HUES48 (cell line): ENCODE results near the gene ARMC2.
"Not testable (repeated sequence)": the region's sequence is repeated elsewhere in the genome, so short reads cannot be mapped to it uniquely, and the experiment has no call there.

Experiments
- H3K27ac ChIP-seq: one replicate; pipeline ENCODE4 v1.7.0; 2013; ENCODE audit warnings: low read depth, low read length, inconsistent platforms
- H3K27me3 ChIP-seq: 2 replicates; pipeline ENCODE4 v1.6.1; 2013; ENCODE audit warnings: mild to moderate bottlenecking, low read length; ENCODE audit not compliant: control insufficient read depth, insufficient read depth
- H3K36me3 ChIP-seq: 2 replicates; pipeline ENCODE4 v1.6.1; 2013; ENCODE audit warnings: low read length; ENCODE audit not compliant: control insufficient read depth, insufficient read depth
- H3K4me1 ChIP-seq: 2 replicates; pipeline ENCODE4 v1.6.1; 2013; ENCODE audit warnings: mild to moderate bottlenecking, low read length; ENCODE audit not compliant: control insufficient read depth, insufficient read depth
- H3K4me3 ChIP-seq: 2 replicates; pipeline ENCODE4 v1.5.1; 2013; ENCODE audit warnings: mild to moderate bottlenecking, low read depth, low read length
- H3K9ac ChIP-seq: 2 replicates; pipeline ENCODE4 v1.6.1; 2013; ENCODE audit warnings: mild to moderate bottlenecking, low read depth, low read length, moderate library complexity
- H3K9me3 ChIP-seq: 2 replicates; pipeline ENCODE4 v1.6.1; 2013; ENCODE audit warnings: low read length; ENCODE audit not compliant: control insufficient read depth, insufficient read depth

The ARMC2 gene

GRCh38 chr6:108806665-108807064 lies 41.6 kb upstream of the ARMC2 start:
- no peaks in the 10 kb centered on the region for H3K4me1 ChIP-seq
- no peaks in the 10 kb centered on the region for H3K27me3 ChIP-seq
- no peaks in the 10 kb centered on the region for H3K9me3 ChIP-seq
- H3K36me3 ChIP-seq = no peaks in the 10 kb centered on the region
- H3K27ac ChIP-seq = no peak overlapping the region
- no peak overlapping the region for H3K9ac ChIP-seq
- H3K4me3 ChIP-seq = no peak overlapping the region

GRCh38 chr6:108807928-108808327 lies 40.3 kb upstream of the ARMC2 start:
- H3K36me3 ChIP-seq = no peaks in the 10 kb centered on the region
- H3K4me1 ChIP-seq = no peaks in the 10 kb centered on the region
- no peak overlapping the region for H3K27ac ChIP-seq
- no peaks in the 10 kb centered on the region for H3K27me3 ChIP-seq
- H3K4me3 ChIP-seq = no peak overlapping the region
- no peak overlapping the region for H3K9ac ChIP-seq
- no peaks in the 10 kb centered on the region for H3K9me3 ChIP-seq

- no peak overlapping the region for H3K9ac ChIP-seq
- H3K9me3 ChIP-seq = no peaks in the 10 kb centered on the region
- no peaks in the 10 kb centered on the region for H3K27me3 ChIP-seq
- no peaks in the 10 kb centered on the region for H3K36me3 ChIP-seq
- H3K4me1 ChIP-seq = no peaks in the 10 kb centered on the region
- no peak overlapping the region for H3K27ac ChIP-seq
- no peak overlapping the region for H3K4me3 ChIP-seq
These were observed 39.0 kb upstream of the ARMC2 start for GRCh38 chr6:108809211-108809610.

GRCh38 chr6:108810057-108810643 lies 38.1 kb upstream of the ARMC2 start:
- Histone ChIP-seq H3K27ac (no peak overlapping the region), H3K9me3 (no peaks in the 10 kb centered on the region), H3K4me3 (no peak overlapping the region), H3K9ac (no peak overlapping the region), H3K4me1 (no peaks in the 10 kb centered on the region), H3K27me3 (no peaks in the 10 kb centered on the region), H3K36me3 (no peaks in the 10 kb centered on the region)

GRCh38 chr6:108811490-108811889 lies 36.7 kb upstream of the ARMC2 start:
- no peaks in the 10 kb centered on the region for H3K36me3 ChIP-seq
- H3K9me3 ChIP-seq = no peaks in the 10 kb centered on the region
- no peak overlapping the region for H3K4me3 ChIP-seq

GRCh38 chr6:108813218-108813617 lies 35.0 kb upstream of the ARMC2 start:
- not testable (repeated sequence) for H3K4me3 ChIP-seq, H3K27me3 ChIP-seq, H3K4me1 ChIP-seq, H3K36me3 ChIP-seq, H3K9me3 ChIP-seq, H3K27ac ChIP-seq, H3K9ac ChIP-seq

More at GRCh38 chr6:108811490-108811889, 36.7 kb upstream of the ARMC2 start:
- H3K27me3 ChIP-seq = no peaks in the 10 kb centered on the region
- no peak overlapping the region for H3K9ac ChIP-seq
- no peak overlapping the region for H3K27ac ChIP-seq
- no peaks in the 10 kb centered on the region for H3K4me1 ChIP-seq

GRCh38 chr6:108817276-108817675 lies 30.9 kb upstream of the ARMC2 start:
- not testable (repeated sequence) for H3K36me3 ChIP-seq, H3K9ac ChIP-seq, H3K9me3 ChIP-seq, H3K27ac ChIP-seq, H3K4me3 ChIP-seq, H3K4me1 ChIP-seq, H3K27me3 ChIP-seq

- Histone ChIP-seq H3K9me3 (0 out of 2 replicates have a peak, but pooled peaks cover 4% of the 10 kb centered on the region), H3K36me3 (no peaks in the 10 kb centered on the region), H3K4me1 (no peaks in the 10 kb centered on the region), H3K9ac (no peak overlapping the region), H3K27me3 (no peaks in the 10 kb centered on the region), H3K27ac (no peak overlapping the region), H3K4me3 (no peak overlapping the region)
These were observed 28.2 kb upstream of the ARMC2 start for GRCh38 chr6:108820006-108820405.

GRCh38 chr6:108822401-108822800 lies 25.8 kb upstream of the ARMC2 start:
- no peaks in the 10 kb centered on the region for H3K4me1 ChIP-seq
- no peaks in the 10 kb centered on the region for H3K27me3 ChIP-seq
- no peak overlapping the region for H3K9ac ChIP-seq
- H3K4me3 ChIP-seq = no peak overlapping the region
- H3K27ac ChIP-seq = no peak overlapping the region
- H3K9me3 ChIP-seq = 0 out of 2 replicates have a peak, but pooled peaks cover 4% of the 10 kb centered on the region
- H3K36me3 ChIP-seq = no peaks in the 10 kb centered on the region

GRCh38 chr6:108825326-108825725 lies 22.9 kb upstream of the ARMC2 start:
- no peaks in the 10 kb centered on the region for H3K27me3 ChIP-seq
- H3K9me3 ChIP-seq = no peaks in the 10 kb centered on the region
- no peak overlapping the region for H3K4me3 ChIP-seq
- no peak overlapping the region for H3K27ac ChIP-seq
- H3K4me1 ChIP-seq = no peaks in the 10 kb centered on the region
- H3K9ac ChIP-seq = no peak overlapping the region
- no peaks in the 10 kb centered on the region for H3K36me3 ChIP-seq

- Histone ChIP-seq H3K4me1 (no peaks in the 10 kb centered on the region), H3K36me3 (no peaks in the 10 kb centered on the region), H3K9ac (no peak overlapping the region), H3K27me3 (no peaks in the 10 kb centered on the region), H3K27ac (no peak overlapping the region), H3K9me3 (no peaks in the 10 kb centered on the region), H3K4me3 (no peak overlapping the region)
These were observed 17.1 kb upstream of the ARMC2 start for GRCh38 chr6:108831104-108831503.

GRCh38 chr6:108832738-108833137 lies 15.5 kb upstream of the ARMC2 start:
- no peak overlapping the region for H3K4me3 ChIP-seq
- H3K4me1 ChIP-seq = no peaks in the 10 kb centered on the region; the same call in 1 of the 2 replicates
- H3K9me3 ChIP-seq = no peaks in the 10 kb centered on the region
- no peak overlapping the region for H3K27ac ChIP-seq
- no peaks in the 10 kb centered on the region for H3K36me3 ChIP-seq
- H3K9ac ChIP-seq = no peak overlapping the region
- H3K27me3 ChIP-seq = no peaks in the 10 kb centered on the region
